Ovary (tissue), 3 donors: ENCODE measurements around the gene DMRTC2.

Experiments used
- CTCF ChIP-seq, 3 donors: fragments of 450-650 bp in 2 of 3; fragments of 200-600 bp in 1 of 3; IDR thresholded peaks; one replicate each; pipeline versions ENCODE4 v1.5.1 to v1.8.0; 2016 to 2022; ENCODE audit warnings: antibody characterized with exemption in 3 of 3, mild to moderate bottlenecking in 1 of 3
- POLR2A ChIP-seq: fragments of 450-650 bp; IDR thresholded peaks from one replicate; pipeline ENCODE4 v1.6.1; 2017; ENCODE audit warnings: antibody characterized with exemption, mild to moderate bottlenecking, moderate library complexity
- donor health status: DM: no; HTN: no; CAD: no.

GRCh38 chr19:41811036-41811435 lies 33.8 kb upstream of the DMRTC2 start:
- no peak for TF ChIP-seq POLR2A
- no peak for TF ChIP-seq CTCF (IDR thresholded peaks at IDR 0.05)
